Measurements from ENCODE around the gene BMERB1.
"Not testable (repeated sequence)": the region's sequence is repeated elsewhere in the genome, so short reads cannot be mapped to it uniquely, and the experiment has no call there.

Gene BMERB1

GRCh38 chr16:15434425-15435215 lies at the start of gene BMERB1:
TSS of gene BMERB1 (plus strand) at chr16:15434588. CDS start at chr16:15434654, 66 bp downstream.
- DNase-seq (ENCODE audit: low read depth), result no peak

- not testable (repeated sequence) for DNase-seq (ENCODE audit: low read depth)
These were observed 46.3 kb upstream of the BMERB1 start for GRCh38 chr16:15388060-15388459.

- not testable (repeated sequence) for DNase-seq (ENCODE audit: low read depth)
These were observed 44.5 kb upstream of the BMERB1 start for GRCh38 chr16:15389916-15390315.

GRCh38 chr16:15393025-15393424 lies 41.4 kb upstream of the BMERB1 start:
- not testable (repeated sequence) for DNase-seq (ENCODE audit: low read depth)

GRCh38 chr16:15395631-15396508 lies 38.5 kb upstream of the BMERB1 start, which contains the start of gene MPV17L:
TSS of gene MPV17L (plus strand) at chr16:15395754. CDS start at chr16:15395898, 144 bp downstream.
- not testable (repeated sequence) for DNase-seq (ENCODE audit: low read depth)

- not testable (repeated sequence) for DNase-seq (ENCODE audit: low read depth)
These were observed 37.9 kb upstream of the BMERB1 start for GRCh38 chr16:15396509-15396829.

GRCh38 chr16:15396948-15397594 lies 37.3 kb upstream of the BMERB1 start:
- no peak for DNase-seq (ENCODE audit: low read depth)

GRCh38 chr16:15398618-15399316 lies 35.6 kb upstream of the BMERB1 start:
- DNase-seq (ENCODE audit: low read depth), result no peak

- no peak for DNase-seq (ENCODE audit: low read depth)
These were observed 35.1 kb upstream of the BMERB1 start for GRCh38 chr16:15399317-15399716.

- not testable (repeated sequence) for DNase-seq (ENCODE audit: low read depth)
These were observed 34.1 kb upstream of the BMERB1 start for GRCh38 chr16:15400314-15400713.

- DNase-seq (ENCODE audit: low read depth), result no peak
These were observed 32.4 kb upstream of the BMERB1 start for GRCh38 chr16:15401972-15402371.

GRCh38 chr16:15403392-15403995 lies 30.9 kb upstream of the BMERB1 start:
- DNase-seq (ENCODE audit: low read depth), result no peak

- DNase-seq (ENCODE audit: low read depth), result not testable (repeated sequence)
These were observed 30.3 kb upstream of the BMERB1 start for GRCh38 chr16:15404091-15404490.

GRCh38 chr16:15404792-15405191 lies 29.6 kb upstream of the BMERB1 start:
- no peak for DNase-seq (ENCODE audit: low read depth)

GRCh38 chr16:15407756-15408155 lies 26.6 kb upstream of the BMERB1 start:
- not testable (repeated sequence) for DNase-seq (ENCODE audit: low read depth)

GRCh38 chr16:15409476-15409875 lies 24.9 kb upstream of the BMERB1 start:
- DNase-seq (ENCODE audit: low read depth), result not testable (repeated sequence)

- DNase-seq (ENCODE audit: low read depth), result no peak
These were observed 18.8 kb upstream of the BMERB1 start for GRCh38 chr16:15415511-15415985.

- DNase-seq (ENCODE audit: low read depth), result no peak
These were observed 17.2 kb upstream of the BMERB1 start for GRCh38 chr16:15417197-15417596.

GRCh38 chr16:15418206-15418605 lies 16.2 kb upstream of the BMERB1 start:
- DNase-seq (ENCODE audit: low read depth), result no peak

- not testable (repeated sequence) for DNase-seq (ENCODE audit: low read depth)
These were observed 12.7 kb upstream of the BMERB1 start for GRCh38 chr16:15421696-15422095.

GRCh38 chr16:15422222-15422621 lies 12.2 kb upstream of the BMERB1 start:
- no peak for DNase-seq (ENCODE audit: low read depth)
